SK-N-SH treated with all-trans-retinoic acid at 6 μM for 48 hours (cell line): Measurements from ENCODE around the gene SAP25.

Source experiments
- ATAC-seq: fragments of 200-7000 bp; cut with Tn5 transposase; 3 replicates; pipeline ENCODE4 v1.9.1; 2020; ENCODE audit warnings: mild to moderate bottlenecking, moderate library complexity
- ARNTL ChIP-seq: fragments of 450-650 bp; formaldehyde crosslinking; IDR thresholded peaks from 2 replicates; pipeline ENCODE4 v1.5.0; 2020; ENCODE audit warnings: low read depth, mild to moderate bottlenecking, moderate library complexity, borderline replicate concordance
- BACH2 ChIP-seq: fragments of 250-450 bp; sonication (Bioruptor Pico); IDR thresholded peaks from 2 replicates; pipeline ENCODE4 v1.9.0; 2021; ENCODE audit warnings: mild to moderate bottlenecking, borderline replicate concordance
- CSDC2 ChIP-seq: fragments of 250-450 bp; sonication (Bioruptor Pico); IDR thresholded peaks from 2 replicates; pipeline ENCODE4 v1.5.0; 2020; ENCODE audit warnings: mild to moderate bottlenecking, moderate library complexity
- CSRNP3 ChIP-seq: fragments of 250-450 bp; sonication (Bioruptor Pico); IDR thresholded peaks from 2 replicates; pipeline ENCODE4 v1.5.1; 2021; ENCODE audit warnings: mild to moderate bottlenecking, moderate library complexity
- ESRRG ChIP-seq: fragments of 250-450 bp; sonication (Bioruptor Pico); IDR thresholded peaks from 2 replicates; pipeline ENCODE4 v1.6.1; 2021; ENCODE audit warnings: mild to moderate bottlenecking
- GLIS3 ChIP-seq: fragments of 250-450 bp; sonication (Bioruptor Pico); IDR thresholded peaks from 2 replicates; pipeline ENCODE4 v1.5.0; 2020; ENCODE audit warnings: mild to moderate bottlenecking, moderate library complexity
- OSR1 ChIP-seq: fragments of 250-450 bp; sonication (Bioruptor Pico); IDR thresholded peaks from 2 replicates; pipeline ENCODE4 v1.8.0; 2022; ENCODE audit warnings: moderate library complexity, mild to moderate bottlenecking, inconsistent platforms
- PATZ1 ChIP-seq: fragments of 250-450 bp; sonication (Bioruptor Pico); IDR thresholded peaks from 2 replicates; pipeline ENCODE4 v1.8.0; 2020; ENCODE audit warnings: mild to moderate bottlenecking, moderate library complexity, borderline replicate concordance
- PPARA ChIP-seq: fragments of 250-450 bp; sonication (Bioruptor Pico); IDR thresholded peaks from 2 replicates; pipeline ENCODE4 v1.5.0; 2020; ENCODE audit warnings: mild to moderate bottlenecking, borderline replicate concordance
- RARB ChIP-seq: fragments of 250-450 bp; sonication (Bioruptor Pico); IDR thresholded peaks from 2 replicates; pipeline ENCODE4 v1.8.0; 2021; ENCODE audit warnings: mild to moderate bottlenecking, moderate library complexity
- TCF4 ChIP-seq: fragments of 250-450 bp; sonication (Bioruptor Pico); IDR thresholded peaks from 2 replicates; pipeline ENCODE4 v1.8.0; 2021; ENCODE audit warnings: mild to moderate bottlenecking, moderate library complexity, borderline replicate concordance
- TOX ChIP-seq: fragments of 250-450 bp; sonication (Bioruptor Pico); IDR thresholded peaks from 2 replicates; pipeline ENCODE4 v1.8.0; 2021; ENCODE audit warnings: mild to moderate bottlenecking, moderate library complexity, borderline replicate concordance
- TSHZ2 ChIP-seq: fragments of 250-450 bp; sonication (Bioruptor Pico); IDR thresholded peaks from 2 replicates; pipeline ENCODE4 v1.5.0; 2020; ENCODE audit warnings: mild to moderate bottlenecking, moderate library complexity
- ZFP30 ChIP-seq: fragments of 450-650 bp; formaldehyde crosslinking; IDR thresholded peaks from 2 replicates; pipeline ENCODE4 v1.5.0; 2022; ENCODE audit warnings: mild to moderate bottlenecking, moderate library complexity
- ZNF70 ChIP-seq: fragments of 450-650 bp; formaldehyde crosslinking; IDR thresholded peaks from 2 replicates; pipeline ENCODE4 v1.5.0; 2020; ENCODE audit warnings: mild to moderate bottlenecking, moderate library complexity
- TF ChIP-seq, protein P1 (sequence below): fragments of 250-450 bp; sonication (Bioruptor Pico); IDR thresholded peaks from 2 replicates; pipeline ENCODE4 v1.8.0; 2021; ENCODE audit warnings: low read depth, mild to moderate bottlenecking, moderate library complexity, borderline replicate concordance

The SAP25 gene

DNA sequence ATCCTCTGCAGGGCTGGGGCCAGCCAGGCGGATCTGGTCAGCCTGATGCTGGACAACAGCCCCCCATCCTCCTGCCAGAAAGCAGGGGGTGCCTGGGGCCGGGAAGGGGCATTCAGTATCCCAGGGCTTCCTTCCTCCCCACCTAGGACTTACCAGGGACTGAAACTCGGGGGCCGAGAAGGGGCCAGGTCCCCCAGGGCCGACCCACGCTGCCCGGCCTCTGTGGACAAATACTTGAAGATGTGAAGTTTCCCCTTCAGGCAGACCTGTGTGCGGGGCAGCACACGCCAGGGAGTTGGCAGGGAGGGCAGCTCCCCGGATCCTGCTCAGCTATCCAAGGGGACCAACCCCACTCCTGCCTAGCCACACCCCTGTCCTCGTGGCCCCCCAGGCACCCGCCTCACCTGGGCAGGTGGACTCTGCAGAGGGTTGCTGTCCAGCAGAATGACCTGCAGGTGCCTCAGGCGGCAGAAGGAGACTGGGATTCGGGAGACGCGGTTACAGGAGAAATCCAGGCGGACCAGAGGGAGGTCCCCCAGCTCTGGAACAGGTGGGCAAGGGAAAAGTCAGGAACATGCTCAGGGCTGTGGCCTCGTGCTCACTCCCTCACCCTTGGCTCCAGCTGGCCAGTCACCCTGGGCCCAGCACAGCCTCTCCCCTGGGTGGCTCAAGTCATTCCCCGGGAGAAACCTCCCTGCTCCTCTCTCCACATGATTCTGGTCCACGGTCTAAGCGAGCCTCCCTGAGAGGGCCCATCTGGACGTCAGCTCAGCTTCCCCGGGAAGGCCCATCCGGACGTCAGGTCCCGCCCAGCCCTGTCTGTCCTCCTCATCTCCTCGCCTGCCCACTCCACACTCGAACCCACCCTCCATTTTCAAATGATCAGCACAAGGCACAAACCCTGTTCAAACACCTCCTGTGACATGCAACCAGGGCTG lies 4.8 kb upstream of the SAP25 start:
- TF ChIP-seq TCF4 (CRISPR knock-in tag) (no peak), BACH2 (no peak), RARB (CRISPR knock-in tag) (no peak), CSRNP3 (CRISPR knock-in tag) (no peak), PATZ1 (no peak), TSHZ2 (CRISPR knock-in tag) (no peak), ESRRG (CRISPR knock-in tag) (no peak)
- TF ChIP-seq, protein P1, sequence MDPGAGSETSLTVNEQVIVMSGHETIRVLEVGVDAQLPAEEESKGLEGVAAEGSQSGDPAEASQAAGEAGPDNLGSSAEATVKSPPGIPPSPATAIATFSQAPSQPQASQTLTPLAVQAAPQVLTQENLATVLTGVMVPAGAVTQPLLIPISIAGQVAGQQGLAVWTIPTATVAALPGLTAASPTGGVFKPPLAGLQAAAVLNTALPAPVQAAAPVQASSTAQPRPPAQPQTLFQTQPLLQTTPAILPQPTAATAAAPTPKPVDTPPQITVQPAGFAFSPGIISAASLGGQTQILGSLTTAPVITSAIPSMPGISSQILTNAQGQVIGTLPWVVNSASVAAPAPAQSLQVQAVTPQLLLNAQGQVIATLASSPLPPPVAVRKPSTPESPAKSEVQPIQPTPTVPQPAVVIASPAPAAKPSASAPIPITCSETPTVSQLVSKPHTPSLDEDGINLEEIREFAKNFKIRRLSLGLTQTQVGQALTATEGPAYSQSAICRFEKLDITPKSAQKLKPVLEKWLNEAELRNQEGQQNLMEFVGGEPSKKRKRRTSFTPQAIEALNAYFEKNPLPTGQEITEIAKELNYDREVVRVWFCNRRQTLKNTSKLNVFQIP (CRISPR knock-in tag): no peak

GRCh38 chr7:100577507-100577906 lies 3.8 kb upstream of the SAP25 start:
- ATAC-seq: no peak
- TF ChIP-seq CSDC2: no peak
- no peak for TF ChIP-seq ZFP30 (CRISPR knock-in tag)
- no peak for TF ChIP-seq TOX (CRISPR knock-in tag)
- TF ChIP-seq, protein P1 (CRISPR knock-in tag): no peak
- TF ChIP-seq PATZ1: no peak
- TF ChIP-seq ZNF70: no peak
- no peak for TF ChIP-seq TCF4 (CRISPR knock-in tag)
- no peak for TF ChIP-seq ESRRG (CRISPR knock-in tag)
- TF ChIP-seq GLIS3: no peak
- no peak for TF ChIP-seq ARNTL (CRISPR knock-in tag)
- TF ChIP-seq CSRNP3 (CRISPR knock-in tag): no peak
- no peak for TF ChIP-seq OSR1 (CRISPR knock-in tag)
- no peak for TF ChIP-seq PPARA (CRISPR knock-in tag)

More for the DNA sequence above, 4.8 kb upstream of the SAP25 start:
- ATAC-seq: no peak
